Measurements from ENCODE around the gene KIF21A.
"Not testable (repeated sequence)": the region's sequence is repeated elsewhere in the genome, so short reads cannot be mapped to it uniquely, and the experiment has no call there.

Gene KIF21A, protein sequence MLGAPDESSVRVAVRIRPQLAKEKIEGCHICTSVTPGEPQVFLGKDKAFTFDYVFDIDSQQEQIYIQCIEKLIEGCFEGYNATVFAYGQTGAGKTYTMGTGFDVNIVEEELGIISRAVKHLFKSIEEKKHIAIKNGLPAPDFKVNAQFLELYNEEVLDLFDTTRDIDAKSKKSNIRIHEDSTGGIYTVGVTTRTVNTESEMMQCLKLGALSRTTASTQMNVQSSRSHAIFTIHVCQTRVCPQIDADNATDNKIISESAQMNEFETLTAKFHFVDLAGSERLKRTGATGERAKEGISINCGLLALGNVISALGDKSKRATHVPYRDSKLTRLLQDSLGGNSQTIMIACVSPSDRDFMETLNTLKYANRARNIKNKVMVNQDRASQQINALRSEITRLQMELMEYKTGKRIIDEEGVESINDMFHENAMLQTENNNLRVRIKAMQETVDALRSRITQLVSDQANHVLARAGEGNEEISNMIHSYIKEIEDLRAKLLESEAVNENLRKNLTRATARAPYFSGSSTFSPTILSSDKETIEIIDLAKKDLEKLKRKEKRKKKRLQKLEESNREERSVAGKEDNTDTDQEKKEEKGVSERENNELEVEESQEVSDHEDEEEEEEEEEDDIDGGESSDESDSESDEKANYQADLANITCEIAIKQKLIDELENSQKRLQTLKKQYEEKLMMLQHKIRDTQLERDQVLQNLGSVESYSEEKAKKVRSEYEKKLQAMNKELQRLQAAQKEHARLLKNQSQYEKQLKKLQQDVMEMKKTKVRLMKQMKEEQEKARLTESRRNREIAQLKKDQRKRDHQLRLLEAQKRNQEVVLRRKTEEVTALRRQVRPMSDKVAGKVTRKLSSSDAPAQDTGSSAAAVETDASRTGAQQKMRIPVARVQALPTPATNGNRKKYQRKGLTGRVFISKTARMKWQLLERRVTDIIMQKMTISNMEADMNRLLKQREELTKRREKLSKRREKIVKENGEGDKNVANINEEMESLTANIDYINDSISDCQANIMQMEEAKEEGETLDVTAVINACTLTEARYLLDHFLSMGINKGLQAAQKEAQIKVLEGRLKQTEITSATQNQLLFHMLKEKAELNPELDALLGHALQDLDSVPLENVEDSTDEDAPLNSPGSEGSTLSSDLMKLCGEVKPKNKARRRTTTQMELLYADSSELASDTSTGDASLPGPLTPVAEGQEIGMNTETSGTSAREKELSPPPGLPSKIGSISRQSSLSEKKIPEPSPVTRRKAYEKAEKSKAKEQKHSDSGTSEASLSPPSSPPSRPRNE (N-terminal part only)

DNA sequence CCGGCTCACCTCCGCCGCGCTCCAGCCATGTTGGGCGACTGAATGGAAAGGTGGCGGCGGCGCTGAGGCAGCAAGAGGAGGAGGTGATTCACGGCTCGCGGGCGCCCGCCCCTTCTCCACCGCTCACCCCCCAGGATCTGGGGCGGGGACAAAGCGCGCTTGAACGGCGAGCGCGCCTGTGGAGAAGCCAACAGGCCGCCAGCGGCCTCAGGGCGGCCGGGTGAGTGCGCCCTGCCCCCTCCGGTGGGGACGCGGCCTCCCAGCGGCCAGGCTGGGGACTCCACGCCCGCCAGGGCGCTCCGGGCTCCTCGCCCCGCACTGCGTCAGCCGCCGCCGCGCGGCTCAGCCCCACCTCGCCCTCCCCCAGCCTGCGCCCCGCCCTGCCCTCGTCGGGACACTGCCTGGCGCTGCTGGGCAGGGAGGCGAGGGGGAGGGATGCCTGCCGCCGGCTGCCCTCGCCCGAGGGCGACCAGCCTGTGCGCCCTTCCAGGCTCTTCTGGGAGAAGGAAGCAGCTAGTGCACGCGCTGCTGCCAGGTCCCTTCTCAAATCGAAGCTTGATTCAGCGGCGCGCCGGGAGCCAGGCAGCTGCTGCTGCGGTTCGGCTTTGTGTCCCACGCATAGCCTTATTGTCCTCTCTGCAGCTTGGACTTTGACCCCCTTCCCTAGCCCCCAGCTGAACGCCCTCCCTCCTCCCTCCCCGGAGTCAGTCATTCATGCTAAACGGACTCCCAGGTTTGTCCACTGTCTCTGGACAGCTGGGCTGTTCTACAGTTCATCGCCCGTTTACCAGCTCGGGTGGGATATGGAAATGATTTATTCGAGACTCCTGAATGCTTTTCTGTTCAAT lies at the start of gene KIF21A:
TSS of gene KIF21A (minus strand) at position 40 of the 848 bp plus-strand sequence. CDS start 150 bp downstream, outside the sequence.
- DNase-seq (ENCODE audit: low spot score): peak; percentile 94

DNA sequence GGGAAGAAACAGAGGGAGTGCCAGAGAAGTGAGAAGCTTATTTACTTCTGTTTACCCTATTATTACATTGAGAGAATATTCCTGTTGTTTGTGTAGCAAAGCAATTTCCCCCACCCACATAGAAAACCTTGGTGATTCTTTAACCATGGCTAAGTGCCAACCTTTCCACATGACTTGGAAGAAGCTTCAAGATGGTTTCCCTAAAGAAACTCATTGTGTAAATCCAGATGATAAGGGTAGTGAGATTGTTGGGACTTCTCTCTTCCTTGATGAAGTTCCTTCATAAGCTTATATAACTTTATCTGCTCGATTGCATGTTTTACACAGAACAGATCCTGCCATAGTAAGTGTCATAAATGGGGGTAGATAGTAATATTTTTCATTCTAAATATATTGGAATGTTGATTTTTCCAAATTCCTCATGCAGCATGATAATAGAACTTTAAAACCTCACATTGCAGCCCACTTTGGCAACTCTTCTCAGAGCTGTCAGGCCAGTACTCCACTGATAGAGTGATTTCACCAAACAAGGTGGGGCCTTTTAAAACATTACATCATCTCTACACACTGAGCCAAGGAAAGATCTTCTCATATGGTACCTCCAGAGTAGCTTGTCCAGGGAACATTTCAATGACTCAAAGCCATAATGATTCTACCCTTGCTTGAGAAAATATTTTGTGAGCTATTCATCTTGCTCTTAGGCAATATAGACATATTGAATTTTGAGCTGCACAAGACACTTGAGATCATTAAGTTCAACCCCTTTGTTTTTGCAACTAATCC lies 47.8 kb upstream of the KIF21A start:
- no peak for DNase-seq (ENCODE audit: low spot score)

DNA sequence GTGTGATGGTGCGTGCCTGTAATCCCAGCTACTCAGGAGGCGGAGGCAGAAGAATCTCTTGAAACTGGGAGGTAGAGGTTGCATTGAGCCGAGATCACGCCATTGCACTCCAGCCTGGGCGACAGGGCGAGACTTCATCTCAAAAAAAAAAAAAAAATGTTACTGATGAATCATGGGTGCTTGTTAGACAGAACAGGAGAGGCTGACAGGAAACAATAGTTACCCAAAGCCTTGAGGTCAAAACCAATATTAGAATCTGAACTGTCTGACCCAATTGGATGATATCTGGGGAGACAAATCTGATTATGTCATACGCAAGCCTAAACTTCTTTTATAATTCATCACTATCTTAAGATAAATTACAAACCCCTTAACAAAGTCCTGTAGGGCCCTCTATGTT lies 40.7 kb upstream of the KIF21A start:
- no peak for DNase-seq (ENCODE audit: low spot score)

DNA sequence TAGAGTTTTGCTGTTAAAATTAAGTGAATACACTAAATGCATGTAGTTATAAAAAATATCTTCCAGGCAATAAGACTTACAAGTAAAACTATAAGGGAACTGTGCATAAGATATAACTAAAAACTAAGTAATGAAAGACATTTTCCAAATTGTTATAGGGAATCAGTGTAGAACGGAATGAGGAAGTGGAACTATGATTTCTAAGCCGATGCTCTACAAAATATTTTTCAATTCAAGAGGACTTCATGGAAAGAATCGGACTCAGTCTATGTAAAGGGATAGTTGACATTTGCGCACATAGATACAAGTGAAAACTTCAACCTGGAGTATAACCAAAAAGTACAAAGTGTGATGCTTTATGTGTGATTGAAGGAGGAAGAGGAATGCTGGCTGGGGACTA lies 40.1 kb upstream of the KIF21A start:
- no peak for DNase-seq (ENCODE audit: low spot score)

DNA sequence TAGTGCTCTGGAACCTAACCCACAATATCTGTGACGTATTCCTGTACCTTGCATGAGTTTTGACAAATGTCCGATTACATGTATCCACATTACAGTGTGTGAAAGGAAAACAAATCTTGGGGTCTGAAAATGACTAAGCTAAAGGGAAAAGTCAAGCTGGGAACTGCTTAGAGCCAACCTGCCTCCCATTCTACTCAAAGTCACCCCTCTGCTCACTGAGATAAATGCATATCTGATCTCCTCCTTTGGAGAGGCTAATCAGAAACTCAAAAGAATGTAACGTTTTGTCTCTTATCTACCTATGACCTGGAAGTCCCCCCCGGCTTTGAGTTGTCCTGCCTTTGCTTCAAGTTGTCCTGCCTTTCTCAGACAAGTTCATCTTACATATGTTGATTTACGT lies 34.0 kb upstream of the KIF21A start:
- no peak for DNase-seq (ENCODE audit: low spot score)

DNA sequence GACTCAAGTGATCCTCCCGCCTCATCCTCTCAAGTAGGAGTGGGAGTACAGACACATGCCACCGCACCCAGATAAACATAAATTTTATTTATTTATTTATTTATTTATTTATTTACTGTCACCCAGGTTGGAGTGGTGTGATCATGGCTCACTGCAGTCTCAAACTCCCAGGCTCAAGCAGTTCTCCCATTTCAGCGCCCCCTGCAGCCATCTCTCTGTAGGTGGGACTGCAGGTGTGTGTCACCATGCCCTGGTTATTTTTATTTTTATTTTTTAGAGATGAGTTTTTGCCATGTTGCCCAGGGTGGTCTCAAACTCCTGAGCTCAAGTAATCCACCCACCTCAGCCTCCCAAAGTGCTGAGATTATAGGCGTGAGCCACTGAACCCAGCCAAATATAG lies 33.2 kb upstream of the KIF21A start:
- DNase-seq (ENCODE audit: low spot score): no peak

DNA sequence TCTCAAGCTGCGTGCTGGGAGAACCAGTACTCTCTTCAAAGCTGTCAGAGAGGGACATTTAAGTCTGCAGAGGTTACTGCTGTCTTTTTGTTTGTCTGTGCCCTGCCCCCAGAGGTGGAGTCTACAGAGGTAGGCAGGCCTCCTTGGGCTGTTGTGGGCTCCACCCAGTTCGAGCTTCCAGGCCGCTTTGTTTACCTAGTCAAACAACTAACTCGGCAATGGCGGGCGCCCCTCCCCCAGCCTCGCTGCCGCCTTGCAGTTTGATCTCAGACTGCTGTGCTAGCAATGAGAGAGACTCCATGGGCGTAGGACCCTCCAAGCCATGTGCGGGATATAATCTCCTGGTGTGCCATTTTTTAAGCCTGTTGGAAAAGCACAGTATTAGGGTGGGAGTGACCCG lies 32.2 kb upstream of the KIF21A start:
- DNase-seq (ENCODE audit: low spot score): not testable (repeated sequence)

DNA sequence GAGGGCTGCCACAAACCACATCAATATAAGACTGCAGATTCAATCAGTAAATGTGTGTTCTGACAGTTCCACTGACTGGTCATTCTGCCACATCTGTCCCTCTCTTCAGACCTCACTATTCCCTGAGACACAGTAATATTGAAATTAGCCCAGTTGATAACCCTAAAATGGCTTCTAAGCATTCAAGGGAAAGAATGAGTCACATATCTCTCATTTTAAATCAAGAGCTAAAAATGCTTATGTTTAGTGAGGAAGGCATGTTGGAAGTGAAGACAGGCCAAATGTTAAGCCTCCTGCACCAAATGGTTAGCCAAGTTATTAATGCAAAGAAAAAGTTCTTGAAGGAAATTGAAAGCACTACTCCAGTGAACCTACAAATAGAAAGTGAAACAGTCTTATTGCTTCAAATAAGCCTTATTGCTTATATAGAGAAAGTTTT lies 24.5 kb upstream of the KIF21A start:
- DNase-seq (ENCODE audit: low spot score): no peak

DNA sequence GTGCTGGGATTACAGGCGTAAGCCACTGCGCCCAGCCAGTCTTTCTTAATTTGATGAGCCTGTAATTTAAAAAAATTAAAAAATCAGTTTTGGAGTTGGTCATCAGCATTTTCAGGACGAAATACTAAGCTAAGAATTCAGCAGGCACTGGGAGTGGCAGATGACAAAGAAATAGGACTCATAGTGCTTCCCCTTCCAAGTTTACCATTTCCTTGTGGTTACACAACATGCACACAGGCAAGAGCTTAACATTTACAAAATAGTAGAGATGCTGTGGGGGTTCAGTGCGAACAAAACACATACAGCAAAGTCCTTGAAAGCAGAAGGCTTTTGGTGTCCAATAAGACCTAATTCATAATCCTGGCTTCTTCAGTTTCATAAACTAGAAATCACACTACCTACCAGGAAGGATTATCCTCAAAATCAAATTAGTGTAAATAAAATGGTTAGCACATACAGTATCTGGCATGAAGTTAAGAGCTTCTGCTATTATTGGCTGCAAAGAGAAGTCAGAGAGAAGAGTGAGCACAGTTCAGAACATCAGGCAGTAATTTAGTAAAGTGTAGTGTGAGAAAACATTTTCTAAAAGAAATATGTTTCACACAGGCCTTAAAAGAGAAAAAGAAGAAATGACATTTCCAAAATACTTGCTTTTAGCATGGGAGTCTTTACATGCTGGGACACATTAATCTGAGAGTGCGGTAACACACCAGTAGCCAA lies 22.2 kb upstream of the KIF21A start:
- DNase-seq (ENCODE audit: low spot score): no peak

DNA sequence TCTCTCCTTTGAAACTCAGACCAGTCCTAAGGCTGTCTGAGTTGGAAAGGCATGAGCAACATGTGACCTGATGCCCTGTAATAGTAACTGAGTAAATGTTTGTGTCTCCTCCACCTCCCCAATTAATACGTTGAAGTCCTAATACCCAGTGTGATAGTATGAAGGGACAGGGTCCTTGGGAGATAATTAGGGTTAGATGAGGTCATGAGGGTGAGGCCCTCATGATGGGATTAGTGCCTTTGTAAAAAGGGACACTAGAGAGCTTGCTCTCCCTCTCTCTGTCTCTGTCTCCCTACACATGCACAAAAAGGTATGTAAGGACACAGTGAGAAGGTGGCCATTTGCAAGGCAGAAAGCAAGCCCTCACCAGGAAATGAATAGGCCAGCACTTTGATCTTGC lies 18.1 kb upstream of the KIF21A start:
- DNase-seq (ENCODE audit: low spot score): no peak

DNA sequence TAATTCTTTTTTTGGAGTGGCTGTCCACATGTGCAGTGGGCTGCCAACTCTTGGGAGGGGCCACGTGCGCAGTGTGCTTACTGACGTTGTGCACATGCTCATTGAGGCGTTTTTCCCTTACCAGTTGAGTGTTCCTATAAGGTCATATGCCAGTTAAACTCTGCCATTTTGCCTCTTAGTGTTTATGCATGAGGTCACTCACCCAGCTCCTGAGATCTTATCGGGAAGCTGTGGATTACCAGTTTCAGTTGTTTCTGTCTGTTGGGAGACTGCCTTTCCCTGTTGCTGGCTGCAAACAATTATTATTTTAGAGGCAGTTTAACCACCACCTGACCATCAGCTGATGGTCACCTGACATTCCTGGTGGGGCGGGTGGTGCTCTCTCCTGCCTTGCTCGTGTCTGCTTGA lies 16.1 kb upstream of the KIF21A start:
- no peak for DNase-seq (ENCODE audit: low spot score)

DNA sequence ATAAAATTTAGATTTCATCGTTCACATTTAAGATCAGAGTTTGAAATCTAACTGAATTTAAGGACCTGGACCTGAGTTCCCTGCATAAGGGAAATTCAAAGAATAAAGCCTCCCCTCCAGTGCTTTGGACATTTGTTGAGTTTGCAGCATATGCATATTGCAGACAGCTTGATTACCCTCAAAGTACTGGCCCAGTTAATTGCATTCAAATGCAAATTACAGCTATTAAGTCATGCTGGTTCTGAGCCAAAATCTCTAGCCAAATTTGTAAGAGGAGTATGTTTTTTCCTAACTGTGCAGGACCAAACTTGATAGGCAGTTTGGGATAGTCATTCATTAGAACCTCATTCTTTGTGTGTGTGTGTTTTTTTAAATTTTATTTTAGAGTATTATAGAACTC lies 9.1 kb upstream of the KIF21A start:
- peak; percentile 47 for DNase-seq (ENCODE audit: low spot score)

DNA sequence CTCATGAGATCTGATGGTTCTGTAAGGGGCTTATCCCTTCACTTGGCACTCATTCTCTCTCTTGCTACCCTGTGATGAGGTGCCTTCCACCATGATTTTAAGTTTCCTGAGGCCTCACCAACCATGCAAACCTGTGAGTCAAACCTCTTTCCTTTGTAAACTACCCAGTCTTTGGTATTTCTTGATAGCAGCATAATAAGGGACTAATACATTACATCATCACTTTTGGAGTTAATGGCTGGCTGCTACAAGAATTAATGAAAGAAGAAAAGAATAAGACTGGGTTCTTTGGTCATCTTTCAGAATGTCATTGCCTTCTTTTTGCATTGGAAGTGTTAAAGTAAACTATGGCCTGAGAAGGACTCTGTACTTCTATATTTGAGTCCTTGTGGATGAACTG lies 5.1 kb upstream of the KIF21A start:
- DNase-seq (ENCODE audit: low spot score): no peak

DNA sequence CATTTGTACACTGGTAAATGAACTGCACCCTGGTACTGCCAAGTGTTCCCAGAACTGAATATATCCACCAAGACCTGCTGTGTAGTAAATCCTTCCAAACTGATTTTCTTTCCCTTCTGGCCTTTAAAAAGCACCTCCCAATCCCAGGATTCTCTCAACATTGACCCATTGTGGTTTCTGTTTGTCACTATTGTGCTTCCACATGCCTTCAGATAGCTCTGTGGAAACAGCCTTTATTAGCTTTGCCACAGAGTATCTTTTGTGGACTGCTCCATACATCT lies 949 bp upstream of the KIF21A start:
- no peak for DNase-seq (ENCODE audit: low spot score)

DNA sequence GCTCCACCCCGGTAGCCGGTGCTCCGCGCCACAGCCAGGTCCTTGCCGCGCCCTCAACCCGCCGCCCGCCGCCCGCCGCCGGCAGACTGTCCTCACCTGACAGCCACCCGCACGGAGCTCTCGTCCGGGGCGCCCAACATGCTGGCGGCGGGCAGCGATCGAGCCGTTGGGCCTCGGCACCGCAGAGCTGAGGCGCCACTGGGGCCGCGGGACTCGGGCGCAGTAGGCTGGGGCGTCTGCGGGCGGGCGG lies 164 bp downstream of the KIF21A start:
- DNase-seq (ENCODE audit: low spot score): no peak

DNA sequence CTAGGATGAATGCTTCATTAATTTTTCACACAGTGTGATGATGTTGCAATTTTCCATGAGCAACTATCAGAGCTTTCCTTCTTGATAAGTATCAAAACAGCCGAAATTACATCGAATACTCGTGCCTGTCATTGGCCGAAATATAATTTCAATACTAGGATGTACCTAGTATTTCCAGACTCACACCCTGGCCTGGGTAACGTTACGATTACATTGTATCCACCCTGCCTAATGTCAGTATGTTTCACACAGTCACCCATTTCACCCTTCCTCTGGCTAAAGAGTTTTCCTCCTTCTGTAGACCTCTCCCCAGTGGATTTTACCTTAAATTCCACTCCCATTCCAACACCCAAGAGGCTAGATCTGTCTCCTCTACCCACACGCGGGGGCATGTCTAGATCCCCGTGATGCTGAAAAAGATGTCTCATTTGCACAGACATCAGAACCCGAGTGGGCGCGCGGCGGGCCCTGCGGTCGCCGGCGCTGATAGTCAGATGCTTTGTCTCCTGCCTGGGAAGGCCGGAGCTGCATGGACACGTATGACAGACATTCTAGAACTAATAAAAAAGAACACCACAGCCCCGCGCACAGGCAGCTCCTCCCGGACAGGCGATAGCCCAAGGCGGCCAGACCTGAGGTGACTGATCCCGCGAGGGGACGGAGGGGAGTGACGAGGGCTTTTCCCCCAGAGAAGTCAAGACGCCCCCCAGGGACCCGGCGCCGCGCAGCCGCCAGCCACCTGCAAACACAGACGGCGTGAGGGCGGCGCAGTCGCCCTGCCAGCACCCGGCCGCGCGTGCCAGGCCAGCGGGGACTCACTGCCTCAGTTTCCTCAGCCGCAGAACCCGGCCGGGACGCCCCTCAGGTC lies 723 bp downstream of the KIF21A start:
- peak; percentile 65 for DNase-seq (ENCODE audit: low spot score)

DNA sequence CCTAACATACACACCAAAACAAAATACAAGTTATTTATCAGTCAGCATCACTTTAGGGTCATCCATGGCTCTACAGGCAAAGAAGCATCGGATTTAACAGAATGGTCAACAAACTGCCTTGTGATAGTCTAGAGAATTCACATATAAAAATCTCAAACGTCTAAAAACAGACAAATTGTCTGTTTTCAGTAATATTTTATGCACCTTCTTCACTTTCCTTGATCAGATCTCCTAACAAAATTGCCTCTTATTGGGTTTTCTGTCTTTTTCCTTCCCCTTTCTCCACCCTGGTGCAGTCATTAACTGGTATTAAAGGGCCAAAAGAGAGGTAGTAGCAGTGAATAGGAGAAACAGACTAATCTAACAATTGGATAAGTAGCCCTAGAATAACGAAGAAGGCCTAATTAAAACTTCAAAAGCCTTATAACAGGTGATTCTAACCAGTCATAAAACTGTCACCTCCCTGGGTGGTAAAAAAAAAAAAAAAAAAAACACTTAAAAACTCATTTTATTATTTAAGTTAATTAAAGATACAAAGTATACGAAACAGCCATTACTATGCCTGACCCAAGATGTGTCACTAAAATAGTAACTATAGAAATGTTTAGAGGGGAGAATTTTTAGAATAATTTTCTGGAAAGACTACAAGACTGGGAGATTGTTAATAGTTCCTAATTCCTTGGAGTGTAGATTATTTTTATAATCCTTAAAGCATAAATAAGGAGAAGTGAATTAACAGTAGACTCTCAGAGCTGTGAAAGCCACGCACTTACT lies 1.5 kb downstream of the KIF21A start:
- DNase-seq (ENCODE audit: low spot score): no peak

DNA sequence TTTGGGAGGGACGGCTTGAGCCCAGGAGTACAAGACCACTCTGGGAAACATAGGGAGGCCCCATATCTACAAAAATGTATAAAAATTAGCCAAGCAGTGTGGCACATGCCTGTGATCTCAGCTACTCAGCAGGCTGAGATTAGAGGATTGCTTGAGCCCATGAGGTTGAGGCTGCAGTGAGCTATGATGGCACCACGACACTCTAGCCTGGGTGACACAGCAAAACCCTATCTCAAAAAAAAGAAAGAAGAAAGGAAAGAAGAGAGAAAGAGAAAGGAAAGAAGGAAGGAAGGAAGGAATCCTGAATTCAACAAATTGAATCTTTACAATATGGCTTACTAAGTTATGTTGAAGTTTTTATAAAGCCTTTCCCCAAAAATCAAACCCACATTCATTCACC lies 2.1 kb downstream of the KIF21A start:
- no peak for DNase-seq (ENCODE audit: low spot score)

DNA sequence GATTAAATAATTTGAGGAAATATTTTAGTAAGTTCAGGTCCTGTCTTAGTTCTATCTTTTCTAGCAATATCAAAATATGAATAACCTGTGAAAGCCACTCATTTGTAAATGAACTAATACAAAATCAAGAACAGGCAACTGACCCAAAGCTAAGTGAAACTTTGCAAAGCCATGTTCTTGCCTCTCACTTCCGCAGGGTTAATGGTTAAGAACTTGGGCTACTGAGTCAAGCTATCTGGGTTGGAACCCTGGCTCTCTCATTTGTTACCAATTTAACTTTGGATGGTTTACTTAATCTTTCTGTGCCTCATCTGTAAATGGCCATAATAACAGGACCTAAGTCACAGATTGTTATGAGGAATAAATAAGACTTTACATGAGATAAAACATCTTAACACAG lies 2.8 kb downstream of the KIF21A start:
- DNase-seq (ENCODE audit: low spot score): no peak
